ENCODE results near the gene CDC73.

GRCh38 chr1:193077991-193078390 lies 43.8 kb upstream of the CDC73 start:
- TF ChIP-seq CREB1 (IDR thresholded peaks at IDR 0.05; ENCODE audit: low read depth) (no peak), POLR2AphosphoS2 (IDR thresholded peaks at IDR 0.05; ENCODE audit: low read depth, low read length) (no peak), POLR2AphosphoS5 (IDR thresholded peaks at IDR 0.05; ENCODE audit: low read length) (no peak), CBX5 (IDR thresholded peaks at IDR 0.05; ENCODE audit: low read depth) (no peak), EP300 (IDR thresholded peaks at IDR 0.05; ENCODE audit: borderline replicate concordance in 1 of 2, control insufficient read depth in 1 of 2, low read depth in 2 of 2, low read length in 2 of 2) (no peak), HDAC6 (IDR thresholded peaks at IDR 0.05; ENCODE audit: unreplicated experiment) (no peak), EZH2 (IDR thresholded peaks at IDR 0.05; ENCODE audit: borderline replicate concordance, control insufficient read depth, low read depth, low read length) (no peak), SRF (IDR thresholded peaks at IDR 0.05; ENCODE audit: low read depth in 2 of 2, low read length in 2 of 2) (no peak), FOS (IDR thresholded peaks at IDR 0.05; ENCODE audit: borderline replicate concordance, extremely low read depth, insufficient read length) (no peak), RAD51 (IDR thresholded peaks at IDR 0.05) (no peak), GABPA (IDR thresholded peaks at IDR 0.05; ENCODE audit: low read depth) (no peak)
- TF ChIP-seq, protein P1, sequence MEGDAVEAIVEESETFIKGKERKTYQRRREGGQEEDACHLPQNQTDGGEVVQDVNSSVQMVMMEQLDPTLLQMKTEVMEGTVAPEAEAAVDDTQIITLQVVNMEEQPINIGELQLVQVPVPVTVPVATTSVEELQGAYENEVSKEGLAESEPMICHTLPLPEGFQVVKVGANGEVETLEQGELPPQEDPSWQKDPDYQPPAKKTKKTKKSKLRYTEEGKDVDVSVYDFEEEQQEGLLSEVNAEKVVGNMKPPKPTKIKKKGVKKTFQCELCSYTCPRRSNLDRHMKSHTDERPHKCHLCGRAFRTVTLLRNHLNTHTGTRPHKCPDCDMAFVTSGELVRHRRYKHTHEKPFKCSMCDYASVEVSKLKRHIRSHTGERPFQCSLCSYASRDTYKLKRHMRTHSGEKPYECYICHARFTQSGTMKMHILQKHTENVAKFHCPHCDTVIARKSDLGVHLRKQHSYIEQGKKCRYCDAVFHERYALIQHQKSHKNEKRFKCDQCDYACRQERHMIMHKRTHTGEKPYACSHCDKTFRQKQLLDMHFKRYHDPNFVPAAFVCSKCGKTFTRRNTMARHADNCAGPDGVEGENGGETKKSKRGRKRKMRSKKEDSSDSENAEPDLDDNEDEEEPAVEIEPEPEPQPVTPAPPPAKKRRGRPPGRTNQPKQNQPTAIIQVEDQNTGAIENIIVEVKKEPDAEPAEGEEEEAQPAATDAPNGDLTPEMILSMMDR (IDR thresholded peaks at IDR 0.05 in 2 of 3, conservative IDR thresholded peaks at IDR 0.05 in 1 of 3; ENCODE audit: control insufficient read depth in 2 of 3, extremely low read depth in 1 of 3, insufficient read depth in 1 of 3, low read depth in 3 of 3, low read length in 3 of 3) = no peak
- TF ChIP-seq, protein P2, sequence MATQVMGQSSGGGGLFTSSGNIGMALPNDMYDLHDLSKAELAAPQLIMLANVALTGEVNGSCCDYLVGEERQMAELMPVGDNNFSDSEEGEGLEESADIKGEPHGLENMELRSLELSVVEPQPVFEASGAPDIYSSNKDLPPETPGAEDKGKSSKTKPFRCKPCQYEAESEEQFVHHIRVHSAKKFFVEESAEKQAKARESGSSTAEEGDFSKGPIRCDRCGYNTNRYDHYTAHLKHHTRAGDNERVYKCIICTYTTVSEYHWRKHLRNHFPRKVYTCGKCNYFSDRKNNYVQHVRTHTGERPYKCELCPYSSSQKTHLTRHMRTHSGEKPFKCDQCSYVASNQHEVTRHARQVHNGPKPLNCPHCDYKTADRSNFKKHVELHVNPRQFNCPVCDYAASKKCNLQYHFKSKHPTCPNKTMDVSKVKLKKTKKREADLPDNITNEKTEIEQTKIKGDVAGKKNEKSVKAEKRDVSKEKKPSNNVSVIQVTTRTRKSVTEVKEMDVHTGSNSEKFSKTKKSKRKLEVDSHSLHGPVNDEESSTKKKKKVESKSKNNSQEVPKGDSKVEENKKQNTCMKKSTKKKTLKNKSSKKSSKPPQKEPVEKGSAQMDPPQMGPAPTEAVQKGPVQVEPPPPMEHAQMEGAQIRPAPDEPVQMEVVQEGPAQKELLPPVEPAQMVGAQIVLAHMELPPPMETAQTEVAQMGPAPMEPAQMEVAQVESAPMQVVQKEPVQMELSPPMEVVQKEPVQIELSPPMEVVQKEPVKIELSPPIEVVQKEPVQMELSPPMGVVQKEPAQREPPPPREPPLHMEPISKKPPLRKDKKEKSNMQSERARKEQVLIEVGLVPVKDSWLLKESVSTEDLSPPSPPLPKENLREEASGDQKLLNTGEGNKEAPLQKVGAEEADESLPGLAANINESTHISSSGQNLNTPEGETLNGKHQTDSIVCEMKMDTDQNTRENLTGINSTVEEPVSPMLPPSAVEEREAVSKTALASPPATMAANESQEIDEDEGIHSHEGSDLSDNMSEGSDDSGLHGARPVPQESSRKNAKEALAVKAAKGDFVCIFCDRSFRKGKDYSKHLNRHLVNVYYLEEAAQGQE (IDR thresholded peaks at IDR 0.05; ENCODE audit: low read depth, low read length) = no peak
